Stomach (tissue), 9 donors: ENCODE results near the gene MRPL33. TPM values are rescaled to one million over a fixed set of nuclear protein-coding genes. Genes with fewer than 3 reads are reported as not detected.
A peak's percentile ranks its signal among the peaks of the same experiment; 100 is the strongest.

ENCODE experiments used
- DNase-seq, 2 donors: peaks; one replicate each; pipeline versions ENCODE4 v3.0.0 to v3.0.0-alpha.2; 2013 to 2019
- H3K27ac ChIP-seq, 5 donors: fragments of 200-600 bp in 4 of 5; sonication (generic) in 4 of 5; one replicate each; pipeline ENCODE4 v1.5.1; 2013 to 2019; ENCODE audit warnings: mild to moderate bottlenecking in 1 of 5, moderate library complexity in 1 of 5
- H3K27me3 ChIP-seq, 3 donors: fragments of 200-600 bp; sonication (generic); one replicate each; pipeline ENCODE4 v1.5.1; 2017 to 2019; ENCODE audit warnings: mixed run types in 1 of 3
- H3K36me3 ChIP-seq, 4 donors: fragments of 200-600 bp; sonication (generic); 1 replicate in 3 of 4; 2 replicates in 1 of 4; pipeline ENCODE4 v1.5.1; 2016 to 2019
- H3K4me1 ChIP-seq, 4 donors: fragments of 200-600 bp; sonication (generic); one replicate each; pipeline ENCODE4 v1.5.1; 2016 to 2019
- H3K4me3 ChIP-seq, 4 donors: fragments of 200-600 bp; sonication (generic) in 3 of 4; one replicate each; pipeline ENCODE4 v1.5.1; 2016 to 2019; ENCODE audit warnings: mild to moderate bottlenecking in 1 of 4
- H3K9me3 ChIP-seq, 4 donors: fragments of 200-600 bp; sonication (generic); one replicate each; pipeline ENCODE4 v1.5.1; 2016 to 2019
- EP300 ChIP-seq: sonication (generic); formaldehyde crosslinking; IDR thresholded peaks from one replicate; pipeline ENCODE4 v1.6.1; 2017; ENCODE audit warnings: antibody characterized with exemption
- POLR2A ChIP-seq, 4 donors: fragments of 450-650 bp; IDR thresholded peaks; one replicate each; pipeline ENCODE4 v1.6.1; 2016; ENCODE audit warnings: antibody characterized with exemption in 4 of 4, control low read depth in 2 of 4, mild to moderate bottlenecking in 1 of 4, moderate library complexity in 1 of 4
- POLR2AphosphoS5 ChIP-seq, 3 donors: sonication (generic); formaldehyde crosslinking; IDR thresholded peaks; one replicate each; pipeline ENCODE4 v1.6.1; 2016; ENCODE audit warnings: antibody characterized with exemption in 3 of 3
- WGBS, 5 donors: extraction: QIAGEN DNeasy Blood & Tissue Kit in 3 of 5; methylation state at CpG; one replicate each; pipeline versions ENCODE4 v1.1.5 to v1.1.7; 2013 to 2018; 5-methylcytosine and 5-hydroxymethylcytosine counted together
- intact Hi-C: fragments of 100-400 bp; cut with DNase I; formaldehyde crosslinking; loops from one replicate; pipeline ENCODE4 v1.15.1; 2023; ENCODE audit warnings: low total_unique reads
- polyA plus RNA-seq, 3 donors: library from polyadenylated mRNA; stranded (reverse); fragments of 200-250 nt; gene quantifications; one replicate each; pipeline ENCODE4 v1.2.3, GENCODE V29; 2013
- total RNA-seq, 5 donors: library from RNA; depleted of rRNA; stranded (reverse); fragments of >200 nt; gene quantifications; one replicate each; pipeline versions ENCODE4 v1.1.0 to v1.2.3, GENCODE V29; 2014 to 2016
- TF ChIP-seq, protein P1 (sequence below), 7 experiments: fragments of 450-650 bp in 4 of 7; fragments of 200-600 bp in 3 of 7; sonication (generic) in 3 of 7; IDR thresholded peaks; one replicate each; pipeline ENCODE4 v1.5.1; 2016 to 2019; ENCODE audit warnings: antibody characterized with exemption in 7 of 7, control low read depth in 2 of 7, mild to moderate bottlenecking in 1 of 7
- donor health status: healthy with polysubstance abuse.
- donor health status: Bipolar disorder and iron deficiency.
- donor health status: healthy.

The MRPL33 gene
- total and polyA plus RNA-seq, 8 donors = 8.2 to 268 (median 135) TPM

DNA sequence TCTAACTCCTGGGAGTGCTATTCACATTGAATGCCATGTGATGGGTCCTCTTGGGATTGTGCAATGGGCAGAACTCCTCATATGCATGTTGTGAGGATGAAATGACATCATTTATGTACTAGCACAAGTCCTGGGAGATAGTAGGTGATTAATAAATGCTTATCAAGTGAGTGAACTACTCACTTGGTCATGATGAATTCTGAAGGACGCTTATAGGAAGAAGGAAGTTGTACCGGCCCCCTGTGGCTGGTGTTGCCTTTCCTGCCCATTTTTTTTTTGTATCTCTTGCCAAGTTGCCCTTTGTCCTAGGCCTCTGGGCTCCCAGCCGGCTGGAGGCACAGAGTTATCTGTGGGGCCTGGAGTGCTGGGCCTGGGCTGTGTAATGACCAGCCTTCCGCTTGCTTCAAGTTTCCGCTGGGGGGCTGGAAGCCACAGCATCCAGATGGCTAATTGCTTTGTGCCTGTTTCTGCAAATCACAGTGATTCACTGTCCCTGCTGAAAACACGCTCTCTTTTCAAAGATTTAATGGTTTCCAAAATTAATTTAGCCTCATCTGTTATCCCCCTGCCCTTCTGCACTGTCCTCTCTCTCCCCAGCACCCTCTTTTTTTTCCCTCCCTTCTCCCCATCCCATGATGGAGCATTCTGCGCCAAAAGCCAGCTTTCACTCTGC, 33.7 kb upstream of the MRPL33 start:
- H3K36me3 ChIP-seq = no peaks in the 10 kb centered on the region
- 44 to 69% (median 57%) methylated on average over 7 of the region's 7 CpGs for WGBS, 5 donors
- intact Hi-C loops = no loop called here

DNA sequence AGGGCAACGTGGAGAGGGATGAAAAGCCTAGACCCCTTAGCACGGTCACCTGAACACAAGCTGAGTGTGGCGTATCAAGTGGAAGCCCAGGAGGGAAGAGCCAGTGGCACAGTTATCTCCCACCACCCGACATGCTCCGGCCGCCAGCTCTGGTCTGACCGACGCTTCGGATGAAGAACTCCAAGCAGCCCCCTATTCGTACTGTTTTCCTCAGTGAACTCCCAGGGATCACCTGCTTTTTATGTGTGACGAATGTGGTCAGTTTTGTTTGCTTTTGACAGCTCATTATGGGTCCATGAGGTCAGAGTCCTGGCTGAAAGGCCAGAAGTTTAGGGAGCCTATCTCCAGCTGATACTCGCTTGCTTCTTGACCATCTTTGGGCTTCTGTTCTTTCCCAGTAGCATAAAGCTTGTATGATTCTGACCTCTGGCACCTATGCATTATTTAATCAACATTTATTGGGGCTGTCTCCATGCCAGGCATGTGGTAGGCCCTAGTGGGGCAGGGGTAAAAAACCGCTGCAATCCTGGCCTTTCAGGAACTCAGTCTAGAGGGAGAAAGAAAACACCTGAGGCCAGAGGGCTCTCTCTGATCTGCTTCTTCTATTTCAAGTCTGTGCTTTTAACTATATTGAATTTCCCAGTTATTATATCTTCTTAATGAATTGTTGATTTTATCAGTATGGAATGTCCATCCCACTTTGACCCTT, 33.0 kb upstream of the MRPL33 start:
- Histone ChIP-seq H3K4me1 (peaks cover 21 to 43% (median 24%) of the 10 kb centered on the region in 4 donors), H3K4me3 (no peak overlapping the region), H3K36me3 (no peaks in the 10 kb centered on the region), H3K27ac (peak overlapping the region; percentile 52 to 92 (median 86)), H3K27me3 (no peaks in the 10 kb centered on the region), H3K9me3 (no peaks in the 10 kb centered on the region)
- TF ChIP-seq EP300 (no peak), POLR2AphosphoS5 (IDR thresholded peaks at IDR 0.05) (no peak), POLR2A (IDR thresholded peaks at IDR 0.05) (no peak)
- TF ChIP-seq, protein P1, sequence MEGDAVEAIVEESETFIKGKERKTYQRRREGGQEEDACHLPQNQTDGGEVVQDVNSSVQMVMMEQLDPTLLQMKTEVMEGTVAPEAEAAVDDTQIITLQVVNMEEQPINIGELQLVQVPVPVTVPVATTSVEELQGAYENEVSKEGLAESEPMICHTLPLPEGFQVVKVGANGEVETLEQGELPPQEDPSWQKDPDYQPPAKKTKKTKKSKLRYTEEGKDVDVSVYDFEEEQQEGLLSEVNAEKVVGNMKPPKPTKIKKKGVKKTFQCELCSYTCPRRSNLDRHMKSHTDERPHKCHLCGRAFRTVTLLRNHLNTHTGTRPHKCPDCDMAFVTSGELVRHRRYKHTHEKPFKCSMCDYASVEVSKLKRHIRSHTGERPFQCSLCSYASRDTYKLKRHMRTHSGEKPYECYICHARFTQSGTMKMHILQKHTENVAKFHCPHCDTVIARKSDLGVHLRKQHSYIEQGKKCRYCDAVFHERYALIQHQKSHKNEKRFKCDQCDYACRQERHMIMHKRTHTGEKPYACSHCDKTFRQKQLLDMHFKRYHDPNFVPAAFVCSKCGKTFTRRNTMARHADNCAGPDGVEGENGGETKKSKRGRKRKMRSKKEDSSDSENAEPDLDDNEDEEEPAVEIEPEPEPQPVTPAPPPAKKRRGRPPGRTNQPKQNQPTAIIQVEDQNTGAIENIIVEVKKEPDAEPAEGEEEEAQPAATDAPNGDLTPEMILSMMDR (IDR thresholded peaks at IDR 0.05) = no peak
- DNase-seq = no peak
- intact Hi-C loops = no loop called here
- 86 to 90% (median 88%) methylated on average over 13 of the region's 13 CpGs for WGBS, 5 donors

More for the DNA sequence above, 33.7 kb upstream of the MRPL33 start:
- Histone ChIP-seq H3K9me3 (no peaks in the 10 kb centered on the region), H3K27me3 (no peaks in the 10 kb centered on the region), H3K27ac (peak overlapping the region; percentile 5 to 92 (median 86)), H3K4me3 (no peak overlapping the region), H3K4me1 (peaks cover 21 to 43% (median 24%) of the 10 kb centered on the region in 4 donors)
- no peak for TF ChIP-seq POLR2A (IDR thresholded peaks at IDR 0.05)
- TF ChIP-seq POLR2AphosphoS5 (IDR thresholded peaks at IDR 0.05) = peak in 2 of 3 donors; percentile 8 to 67
- peak; percentile 53 to 71 for DNase-seq

DNA sequence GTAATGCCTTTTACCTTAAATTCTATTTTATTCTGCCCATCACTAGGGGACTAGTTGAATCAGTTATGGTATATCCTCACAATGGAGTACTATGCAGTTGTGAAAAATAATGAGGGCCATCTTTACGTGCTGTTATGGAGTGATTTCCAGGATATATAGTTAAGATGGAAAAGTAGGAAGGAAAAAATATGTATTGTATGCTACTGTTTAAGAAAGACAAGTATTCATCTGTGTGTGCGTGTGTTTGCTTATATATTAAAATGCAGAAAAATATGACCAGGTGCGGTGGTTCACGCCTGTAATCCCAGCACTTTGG, 32.5 kb upstream of the MRPL33 start:
- Histone ChIP-seq H3K9me3 (no peaks in the 10 kb centered on the region), H3K4me1 (peaks cover 21 to 43% (median 24%) of the 10 kb centered on the region in 4 donors), H3K27ac (peak overlapping the region in 2 of 5 donors; percentile 57 to 89), H3K27me3 (no peaks in the 10 kb centered on the region), H3K4me3 (no peak overlapping the region), H3K36me3 (no peaks in the 10 kb centered on the region)
- TF ChIP-seq, protein P1 (IDR thresholded peaks at IDR 0.05) = no peak
- no peak for TF ChIP-seq POLR2AphosphoS5 (IDR thresholded peaks at IDR 0.05)
- TF ChIP-seq EP300 = no peak
- no peak for TF ChIP-seq POLR2A (IDR thresholded peaks at IDR 0.05)
- 90 to 98% (median 96%) methylated on average over 4 of the region's 4 CpGs for WGBS, 5 donors
- intact Hi-C loops = no loop called here
- no peak for DNase-seq

DNA sequence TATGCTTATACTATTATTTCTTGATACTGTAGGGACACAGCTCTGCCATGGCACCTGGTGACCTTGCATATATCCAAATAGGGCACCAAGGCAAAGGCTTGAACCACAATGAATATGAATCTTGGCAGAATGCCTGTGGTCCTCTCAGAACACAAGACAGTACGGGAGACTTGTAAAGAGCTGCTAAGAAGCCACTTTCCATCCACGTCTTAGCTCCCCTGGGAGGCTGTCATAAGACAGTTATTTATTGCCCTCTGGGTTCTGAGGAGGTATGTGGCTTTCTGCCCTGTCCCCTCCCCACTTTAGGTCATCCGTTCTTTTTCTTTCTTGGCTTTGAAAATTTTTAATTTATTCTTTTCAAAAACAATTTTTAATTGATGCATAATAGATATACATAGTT, 29.8 kb upstream of the MRPL33 start:
- DNase-seq = no peak
- 67 to 78% (median 72%) methylated on average over 3 of the region's 3 CpGs for WGBS, 5 donors
- Histone ChIP-seq H3K9me3 (no peaks in the 10 kb centered on the region), H3K36me3 (no peaks in the 10 kb centered on the region), H3K27ac (no peak overlapping the region), H3K4me1 (peaks cover 5 to 21% (median 7%) of the 10 kb centered on the region in 4 donors), H3K27me3 (no peaks in the 10 kb centered on the region), H3K4me3 (no peak overlapping the region)
- intact Hi-C loops = no loop called here
- TF ChIP-seq POLR2A (IDR thresholded peaks at IDR 0.05) = no peak
- TF ChIP-seq POLR2AphosphoS5 (IDR thresholded peaks at IDR 0.05) = no peak
- TF ChIP-seq, protein P1 (IDR thresholded peaks at IDR 0.05) = no peak
- no peak for TF ChIP-seq EP300
